Activated naive CD8-positive, alpha-beta T cell treated with anti-CD3 and anti-CD28 coated beads, Interleukin-2, amount 50 U/mL, for 16 hours (primary cell): Measurements from ENCODE around the gene C9orf72.
"Not testable (repeated sequence)": the region's sequence is repeated elsewhere in the genome, so short reads cannot be mapped to it uniquely, and the experiment has no call there.

Experiments
- DNase-seq: peaks from one replicate; pipeline ENCODE4 v3.0.0-alpha.2; 2020; ENCODE audit warnings: low read depth, low spot score

C9orf72 gene

GRCh38 chr9:27572918-27573633 is at the start of gene C9orf72:
TSS of gene C9orf72 (minus strand) at chr9:27573481. CDS start at chr9:27567120, 6,361 bp downstream.
- DNase-seq = peak; percentile 65

GRCh38 chr9:27622693-27623340 is 49.5 kb upstream of the C9orf72 start:
- DNase-seq = no peak

GRCh38 chr9:27619743-27620142 is 46.5 kb upstream of the C9orf72 start:
- DNase-seq = no peak

- DNase-seq = no peak
Observed at GRCh38 chr9:27618066-27618465, 44.8 kb upstream of the C9orf72 start.

- DNase-seq = no peak
Observed at GRCh38 chr9:27614551-27614950, 41.3 kb upstream of the C9orf72 start.

- not testable (repeated sequence) for DNase-seq
Observed at GRCh38 chr9:27612036-27612435, 38.8 kb upstream of the C9orf72 start.

GRCh38 chr9:27610622-27611021 is 37.3 kb upstream of the C9orf72 start:
- no peak for DNase-seq

GRCh38 chr9:27602954-27603353 is 29.7 kb upstream of the C9orf72 start:
- DNase-seq = no peak

- no peak for DNase-seq
Observed at GRCh38 chr9:27602142-27602861, 29.0 kb upstream of the C9orf72 start.

- no peak for DNase-seq
Observed at GRCh38 chr9:27601396-27601795, 28.1 kb upstream of the C9orf72 start.

- DNase-seq = no peak
Observed at GRCh38 chr9:27600256-27600655, 27.0 kb upstream of the C9orf72 start.

GRCh38 chr9:27599870-27600238 is 26.6 kb upstream of the C9orf72 start:
- no peak for DNase-seq

- DNase-seq = no peak
Observed at GRCh38 chr9:27599102-27599869, 26.0 kb upstream of the C9orf72 start.

GRCh38 chr9:27595733-27596132 is 22.5 kb upstream of the C9orf72 start:
- no peak for DNase-seq

- no peak for DNase-seq
Observed at GRCh38 chr9:27591672-27592071, 18.4 kb upstream of the C9orf72 start.

- DNase-seq = no peak
Observed at GRCh38 chr9:27591093-27591492, 17.8 kb upstream of the C9orf72 start.

GRCh38 chr9:27590651-27591050 is 17.4 kb upstream of the C9orf72 start:
- DNase-seq = no peak

GRCh38 chr9:27589462-27589861 is 16.2 kb upstream of the C9orf72 start:
- no peak for DNase-seq

GRCh38 chr9:27586304-27586703 is 13.0 kb upstream of the C9orf72 start:
- no peak for DNase-seq

GRCh38 chr9:27584931-27585330 is 11.7 kb upstream of the C9orf72 start:
- DNase-seq = no peak

GRCh38 chr9:27582794-27583193 is 9.5 kb upstream of the C9orf72 start:
- no peak for DNase-seq

- DNase-seq = no peak
Observed at GRCh38 chr9:27581826-27582225, 8.5 kb upstream of the C9orf72 start.
